ENCODE results near the gene KRTAP5-2. TPM values are rescaled to one million over a fixed set of nuclear protein-coding genes. Genes with fewer than 3 reads are reported as not detected.

The KRTAP5-2 gene
- total RNA-seq, 1 experiment from 2014 or later: not detected

- Mint-ChIP-seq H3K36me3 (ENCODE audit: insufficient read depth in 1 of 3, low read depth in 3 of 3) (no peaks in the 10 kb centered on the region), H3K27ac (no peak overlapping the region), H3K9me3 (peaks cover 0 to 4% of the 10 kb centered on the region in 2 experiments; a peak in 1 of 5 replicates), H3K4me1 (no peaks in the 10 kb centered on the region), H3K27me3 (ENCODE audit: low read depth) (peaks cover 32% of the 10 kb centered on the region), H3K4me3 (no peak overlapping the region)
- H3K23ac ChIP-seq (ENCODE audit: insufficient read length, low read depth, low read length): no peak overlapping the region
- no peak overlapping the region for H4K8ac ChIP-seq (replicated peaks; ENCODE audit: insufficient read length, low read depth, low read length)
- no peak overlapping the region for H3K9ac ChIP-seq (ENCODE audit: extremely low read depth, insufficient read length, low read length)
- no peak overlapping the region; the same call in 1 of the 2 replicates for H3K14ac ChIP-seq (ENCODE audit: insufficient read depth, low read length)
- H3K4ac ChIP-seq (ENCODE audit: low read depth, low read length): no peak overlapping the region
- no peak overlapping the region for H2BK15ac ChIP-seq (ENCODE audit: low read depth, low read length)
- no peak overlapping the region for H2BK120ac ChIP-seq (ENCODE audit: low read depth, low read length, poor library complexity, severe bottlenecking)
- no peaks in the 10 kb centered on the region for H3K79me1 ChIP-seq (ENCODE audit: insufficient read depth, low read depth, low read length, poor library complexity, severe bottlenecking)
- H4K91ac ChIP-seq (ENCODE audit: insufficient read length, low read depth, low read length): no peak overlapping the region
- no peak overlapping the region for H3K27ac ChIP-seq (ENCODE audit: insufficient read length, low read depth, low read length)
- no peaks in the 10 kb centered on the region for H3K4me1 ChIP-seq (ENCODE audit: insufficient read depth, low read length)
- H3K9me3 ChIP-seq (ENCODE audit: control insufficient read depth, low read depth, low read length): no peaks in the 10 kb centered on the region
- no peaks in the 10 kb centered on the region for H3K79me2 ChIP-seq (ENCODE audit: insufficient read depth, low read length)
- no CpG with 5 or more reads among the region's 12 CpGs for WGBS (ENCODE audit: extremely low coverage, insufficient read length, low lambda C conversion rate)
- no peak overlapping the region for H3T11ph ChIP-seq (ENCODE audit: low read length)
- no peak overlapping the region for H3K18ac ChIP-seq (ENCODE audit: insufficient read length, low read depth, low read length)
- no peak overlapping the region for H2AK5ac ChIP-seq (ENCODE audit: insufficient read length, low read length)
- no peak overlapping the region for H3K56ac ChIP-seq (ENCODE audit: insufficient read length, low read depth, low read length)
- H2BK20ac ChIP-seq (ENCODE audit: low read depth, low read length, poor library complexity, severe bottlenecking): no peak overlapping the region
- DNase-seq: no peak
- no peak overlapping the region for H4K5ac ChIP-seq (ENCODE audit: insufficient read length, low read depth, low read length)
- H2BK5ac ChIP-seq (ENCODE audit: insufficient read length, low read length): no peak overlapping the region
- no peaks in the 10 kb centered on the region for H4K20me1 ChIP-seq (ENCODE audit: control insufficient read depth, insufficient read depth, insufficient read length)
- no peak overlapping the region for H3K4me2 ChIP-seq (ENCODE audit: insufficient read depth, insufficient read length, low read length)
- no peaks in the 10 kb centered on the region for H3K23me2 ChIP-seq (ENCODE audit: insufficient read length, low read depth, low read length, poor library complexity, severe bottlenecking)
- no peak for TF ChIP-seq CTCF (conservative IDR thresholded peaks at IDR 0.05)
- H3K27me3 ChIP-seq (ENCODE audit: insufficient read depth, low read length): no peaks in the 10 kb centered on the region
- no peak overlapping the region for H2BK12ac ChIP-seq (ENCODE audit: insufficient read length, low read depth, low read length)
- no peak overlapping the region for H2AFZ ChIP-seq (ENCODE audit: low read length)
Measured at GRCh38 chr11:1645357-1645821, 47.3 kb upstream of the KRTAP5-2 start.

Data from H9 (cell line).